HG03045 (cell line): Measurements from ENCODE around the gene TAF11.
"Not testable (repeated sequence)": the region's sequence is repeated elsewhere in the genome, so short reads cannot be mapped to it uniquely, and the experiment has no call there.

ENCODE experiments used
- ATAC-seq: cut with Tn5 transposase; IDR thresholded peaks from one replicate; pipeline ENCODE4 v1.9.1; 2021; ENCODE audit warnings: mild to moderate bottlenecking, moderate library complexity; ENCODE audit not compliant: unreplicated experiment

TAF11 gene

DNA sequence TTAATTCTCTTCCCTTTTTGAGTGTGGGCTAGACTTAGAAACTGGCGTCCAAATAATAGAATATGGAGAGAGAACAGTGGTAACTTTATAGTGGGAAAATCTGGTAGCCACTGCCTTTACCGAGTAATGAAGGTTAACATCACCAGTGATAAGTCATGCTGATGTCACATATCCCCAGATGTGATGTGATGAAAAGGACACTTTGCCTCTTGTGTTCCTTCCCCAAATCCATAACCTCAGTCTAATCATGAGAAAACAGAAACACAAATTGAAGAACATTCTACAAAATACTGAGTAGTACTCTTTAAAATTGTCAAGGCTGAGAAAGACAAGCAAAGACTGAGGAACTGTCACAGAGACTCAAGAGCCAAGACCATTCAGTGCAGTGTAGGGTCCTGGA lies 19.0 kb upstream of the TAF11 start:
- no peak for ATAC-seq

DNA sequence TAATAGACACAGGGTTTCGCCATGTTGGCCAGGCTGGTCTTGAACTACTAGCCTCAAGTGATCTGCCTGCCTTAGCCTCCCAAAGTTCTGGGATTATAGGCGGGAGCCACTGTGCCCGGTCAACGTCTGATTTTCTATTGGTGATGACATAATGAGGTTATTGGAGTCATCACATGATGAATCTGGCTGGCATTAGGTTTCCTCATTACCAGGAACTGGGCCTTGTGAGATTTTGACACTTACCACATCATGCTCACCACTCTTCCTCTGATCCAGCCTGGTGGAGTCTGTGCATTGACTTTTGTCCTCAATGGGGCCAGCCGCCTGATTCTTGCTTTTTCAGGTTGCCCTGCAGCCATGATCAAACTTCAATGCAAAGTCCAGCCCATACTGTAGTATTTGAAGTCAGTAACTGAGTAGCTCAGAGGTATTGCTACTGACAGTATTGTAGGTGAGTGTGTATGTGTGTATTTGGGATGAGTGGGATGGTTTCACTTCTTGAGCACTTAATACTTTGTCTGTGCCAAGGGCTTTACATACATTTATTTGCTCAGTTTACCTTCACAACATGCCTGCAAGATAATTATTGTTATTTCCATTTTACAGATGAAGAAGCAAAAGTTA lies 17.3 kb upstream of the TAF11 start:
- ATAC-seq: no peak

DNA sequence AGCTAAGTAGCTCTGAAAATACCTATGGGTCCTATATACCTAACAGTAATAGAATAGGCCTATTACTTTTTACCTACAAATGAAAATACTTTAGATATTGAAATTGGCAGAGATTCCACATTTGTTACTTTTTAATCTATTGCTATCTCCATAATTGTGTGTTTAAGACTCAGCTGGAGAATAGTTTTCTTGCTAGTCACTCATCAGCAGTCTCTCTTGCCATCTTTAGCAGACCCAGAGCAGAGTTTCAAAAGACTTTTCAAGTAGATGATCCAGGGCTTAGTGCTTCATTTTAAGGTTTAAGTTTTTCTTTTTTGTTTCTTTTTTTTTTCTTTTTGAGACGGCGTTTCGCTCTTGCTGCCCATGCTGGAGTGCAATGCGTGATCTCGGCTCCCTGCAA lies 14.1 kb upstream of the TAF11 start:
- ATAC-seq: no peak

DNA sequence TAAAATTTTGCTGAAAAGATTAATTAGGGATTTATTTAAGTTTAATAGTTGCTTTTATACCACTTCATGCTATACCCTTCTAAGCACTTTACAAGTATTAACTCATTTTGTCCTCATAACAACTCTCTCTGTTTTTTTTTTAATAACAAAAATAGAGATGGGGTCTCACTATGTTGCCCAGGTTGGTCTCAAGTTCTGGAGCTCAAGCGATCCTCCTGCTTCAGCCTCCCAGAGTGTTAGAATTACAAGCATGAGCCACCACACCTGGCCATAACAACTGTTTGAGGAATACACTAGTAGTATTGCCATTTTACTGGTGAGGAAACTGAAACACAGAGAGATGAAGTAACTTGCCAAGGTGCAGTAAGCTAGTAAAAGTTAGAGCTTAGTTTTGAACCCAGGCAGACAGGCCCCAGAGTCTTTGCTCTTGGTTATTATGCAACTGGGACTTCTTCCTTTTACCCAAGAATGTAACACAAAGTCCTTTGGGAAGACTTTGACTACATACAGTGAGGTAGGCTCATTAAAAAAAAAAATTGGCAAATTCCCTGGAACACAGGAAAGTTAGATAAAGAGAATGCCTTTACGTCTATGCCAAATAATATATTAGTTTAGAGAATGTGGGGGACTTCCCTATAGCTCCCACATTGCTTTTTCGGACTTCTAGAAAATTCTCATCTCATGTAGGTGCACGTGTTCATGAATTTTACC lies 12.6 kb upstream of the TAF11 start:
- no peak for ATAC-seq

DNA sequence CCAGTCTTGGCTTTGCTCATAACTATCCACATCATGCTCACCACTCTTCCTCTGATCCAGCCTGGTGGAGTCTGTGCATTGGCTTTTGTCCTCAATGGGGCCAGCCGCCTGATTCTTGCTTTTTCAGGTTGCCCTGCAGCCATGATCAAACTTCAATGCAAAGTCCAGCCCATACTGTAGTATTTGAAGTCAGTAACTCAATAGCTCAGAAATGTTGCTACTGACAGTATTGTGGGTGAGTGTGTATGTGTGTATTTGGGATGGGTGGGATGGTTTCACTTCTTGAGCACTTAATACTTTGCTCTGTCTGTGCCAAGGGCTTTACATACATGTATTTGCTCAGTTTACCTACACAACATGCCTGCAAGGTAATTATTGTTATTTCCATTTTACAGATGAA lies 11.9 kb upstream of the TAF11 start:
- not testable (repeated sequence) for ATAC-seq

DNA sequence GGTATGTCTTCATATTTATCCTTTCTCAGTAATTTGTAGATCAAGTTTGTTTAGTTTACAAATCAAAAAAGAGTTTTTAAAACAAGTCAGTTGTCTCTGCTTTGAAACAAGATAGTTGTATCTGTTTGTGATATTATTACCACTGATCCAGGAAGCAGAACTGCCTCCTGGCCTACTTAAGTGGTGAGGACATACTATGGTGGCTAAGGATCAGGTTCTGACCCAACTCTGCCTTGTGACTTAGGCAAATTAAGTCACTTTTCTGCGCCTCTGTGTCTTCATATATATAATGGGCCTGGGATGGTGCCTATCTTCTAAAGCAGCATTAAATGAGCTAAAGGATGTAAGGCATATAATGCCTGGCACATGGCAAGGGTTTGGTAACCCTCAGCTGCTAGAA lies 9.9 kb upstream of the TAF11 start:
- ATAC-seq: no peak

DNA sequence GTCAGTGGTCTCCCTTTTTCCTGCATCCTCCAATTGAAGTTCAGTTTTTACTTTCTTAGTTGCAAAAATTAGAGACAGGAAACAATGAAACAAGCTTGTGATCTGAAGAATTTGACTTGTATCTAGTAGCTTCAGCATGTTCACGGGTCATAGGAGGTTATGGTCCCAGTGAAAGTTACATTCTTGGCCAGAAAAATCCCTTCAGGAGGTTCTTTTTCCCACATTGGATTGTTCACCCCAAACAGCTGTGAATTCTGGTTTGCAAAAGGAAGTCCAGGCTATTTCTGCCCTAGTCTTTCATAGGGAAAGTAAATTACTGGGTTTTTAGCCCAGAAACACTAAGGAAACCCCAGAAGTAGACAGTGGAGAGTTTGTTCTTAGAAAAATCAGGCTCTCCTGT lies 9.3 kb upstream of the TAF11 start:
- ATAC-seq: no peak

DNA sequence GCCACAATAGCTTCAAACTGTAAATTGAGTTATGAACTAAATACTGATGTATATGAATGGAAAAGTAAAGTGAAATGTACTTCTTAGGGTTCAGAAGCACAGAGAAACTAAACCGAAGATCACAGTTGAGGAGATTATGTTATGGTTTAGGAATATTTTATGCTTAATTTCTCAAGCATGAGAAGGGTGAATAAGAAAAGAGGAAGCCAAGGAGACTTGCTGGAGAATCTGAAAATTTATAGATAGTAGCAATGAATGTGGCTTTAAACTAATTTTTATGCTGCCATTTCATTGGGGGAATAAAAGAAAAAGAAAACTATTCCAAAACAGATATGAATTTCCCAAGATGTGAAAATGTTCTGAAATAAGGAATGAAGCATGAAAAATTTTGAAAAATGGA lies 6.9 kb upstream of the TAF11 start:
- no peak for ATAC-seq

DNA sequence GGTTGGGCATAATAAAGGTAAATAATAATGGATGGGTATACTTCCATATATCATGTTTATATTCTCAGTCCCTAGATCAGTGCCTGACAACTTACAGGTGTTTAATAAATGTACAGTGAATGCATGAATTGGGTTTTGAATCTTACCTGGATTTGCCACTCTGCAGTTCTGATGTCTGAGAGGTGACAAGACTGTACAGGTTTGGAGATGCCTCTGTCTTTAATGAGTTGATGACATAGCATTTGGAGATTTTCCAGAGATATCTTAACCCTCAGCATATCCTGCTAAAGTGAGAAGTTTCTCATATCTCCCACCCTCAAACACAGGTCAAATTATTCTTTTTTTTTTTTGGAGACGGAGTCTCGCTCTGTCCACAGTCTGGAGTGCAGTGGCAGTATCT lies 3.5 kb upstream of the TAF11 start:
- ATAC-seq: no peak

DNA sequence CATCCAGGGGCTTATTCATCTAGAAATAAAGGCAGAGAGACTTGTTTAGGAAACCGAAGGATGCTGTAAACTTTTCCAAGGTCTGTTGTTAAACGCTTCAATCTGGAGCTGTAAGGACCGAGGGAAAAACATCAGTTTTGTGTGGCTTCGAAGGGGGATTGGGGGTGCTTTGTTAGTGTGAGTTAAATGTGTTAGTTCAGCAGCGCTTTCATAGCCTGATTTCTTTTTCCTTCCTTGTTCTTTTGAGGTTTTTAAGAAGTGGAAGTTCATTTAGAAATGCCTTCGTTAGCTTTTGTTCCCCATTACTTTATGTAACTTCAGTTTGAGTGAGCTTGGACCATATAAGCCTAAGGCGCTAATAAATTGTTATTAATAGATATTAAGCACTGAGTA lies 2.7 kb upstream of the TAF11 start:
- no peak for ATAC-seq

DNA sequence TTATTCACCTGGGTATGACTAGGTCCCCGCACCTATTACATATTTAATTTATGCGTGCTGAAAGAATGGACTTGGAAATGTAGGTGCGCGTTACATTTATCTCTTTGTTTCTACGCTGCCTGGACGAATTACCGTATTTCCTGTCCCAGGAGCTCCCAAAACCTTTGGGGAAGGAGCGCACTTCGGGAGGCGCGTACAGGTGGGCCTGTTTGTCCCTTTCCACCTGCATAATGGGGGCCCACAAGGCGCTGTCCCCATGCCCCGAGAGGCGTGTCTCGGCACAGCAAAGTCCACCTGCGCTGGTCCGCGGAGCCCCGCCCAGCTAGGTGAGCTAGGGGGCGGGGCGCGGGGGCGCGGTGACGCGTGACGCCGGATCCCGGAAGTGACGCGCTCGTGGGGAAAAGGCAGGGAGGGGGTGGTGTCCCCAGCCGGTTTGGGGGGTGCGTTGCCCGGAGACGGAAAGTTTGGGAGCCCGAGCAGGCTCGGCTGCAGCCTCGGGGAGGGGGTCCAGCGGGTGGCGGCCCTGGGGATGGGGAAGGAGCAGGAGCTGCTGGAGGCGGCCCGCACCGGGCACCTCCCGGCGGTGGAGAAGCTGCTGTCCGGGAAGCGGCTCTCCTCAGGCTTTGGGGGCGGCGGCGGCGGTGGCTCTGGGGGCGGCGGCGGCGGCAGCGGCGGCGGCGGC lies 1.2 kb upstream of the TAF11 start, which contains the start of gene ANKS1A:
ANKS1A (plus strand) TSS at position 382 of the 682 bp plus-strand sequence; CDS start at position 530, 148 bp downstream.
- peak; percentile 65 for ATAC-seq

DNA sequence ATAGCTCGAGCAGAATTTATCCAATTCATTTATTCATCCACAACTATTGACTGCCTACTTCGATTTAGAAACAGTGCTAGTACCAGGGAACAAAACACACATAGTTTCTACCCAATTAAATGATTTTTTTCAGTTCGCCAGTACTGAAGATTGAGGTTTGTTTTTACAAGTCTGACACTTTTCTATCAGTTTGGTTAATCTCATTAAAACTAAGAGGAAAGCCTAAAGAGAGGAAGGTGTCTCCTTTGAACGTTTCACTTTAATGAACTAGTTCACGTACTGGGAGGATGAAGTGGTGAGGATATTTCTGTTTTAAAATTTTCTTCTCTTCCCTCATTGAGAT lies 643 bp upstream of the TAF11 start:
- no peak for ATAC-seq

DNA sequence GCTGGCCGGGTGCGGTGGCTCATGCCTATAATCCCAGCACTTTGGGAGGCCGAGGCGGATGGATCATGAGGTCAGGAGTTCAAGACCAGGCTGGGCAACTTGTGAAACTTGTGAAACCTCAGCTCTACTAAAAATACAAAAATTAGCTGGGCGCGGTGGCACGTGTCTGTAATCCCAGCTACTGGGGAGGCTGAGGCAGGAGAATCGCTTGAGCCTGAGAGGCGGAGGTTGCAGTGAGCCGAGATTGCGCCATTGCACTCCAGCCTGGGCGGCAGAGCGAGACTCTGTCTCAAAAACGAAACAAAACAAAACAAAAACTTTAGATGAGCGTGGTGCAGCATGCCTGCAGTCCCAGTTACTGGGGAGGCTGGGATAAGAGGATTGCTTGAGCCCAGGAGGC lies 2.0 kb downstream of the TAF11 start:
- not testable (repeated sequence) for ATAC-seq

DNA sequence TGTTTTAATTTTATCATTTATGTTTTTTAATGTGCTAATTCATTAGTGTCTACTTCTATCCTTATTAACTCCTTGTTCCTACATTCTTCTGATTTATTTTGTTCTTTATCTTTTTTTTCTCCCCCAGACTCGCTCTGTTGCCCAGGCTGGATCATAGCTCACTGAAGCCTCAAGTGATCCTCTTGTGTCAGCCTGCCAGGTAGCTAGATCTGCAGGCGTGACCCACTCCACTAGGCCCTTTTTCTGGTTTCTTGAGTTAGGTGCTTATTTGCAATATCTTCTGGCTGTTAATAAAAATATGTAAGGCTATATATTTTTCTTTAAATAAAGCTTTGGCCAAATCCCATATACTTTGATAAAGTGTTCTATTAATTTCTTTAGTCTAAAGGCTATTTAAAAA lies 2.8 kb downstream of the TAF11 start:
- ATAC-seq: no peak

DNA sequence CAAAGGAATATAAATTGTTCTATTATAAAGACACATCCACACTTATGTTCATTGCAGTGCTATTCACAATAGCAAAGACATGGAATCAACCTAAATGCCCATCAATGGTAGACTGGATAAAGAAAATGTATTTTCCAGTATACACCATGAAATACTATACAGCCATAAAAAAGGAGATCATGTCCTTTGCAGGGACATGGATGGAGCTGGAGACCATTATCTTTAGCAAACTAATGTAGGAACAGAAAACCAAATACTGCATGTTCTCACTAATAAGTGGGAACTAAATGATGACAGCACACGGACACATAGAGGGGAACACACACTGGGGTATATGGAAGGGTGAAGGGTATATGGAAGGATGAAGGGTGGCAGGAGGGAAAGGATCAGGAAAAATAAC lies 3.8 kb downstream of the TAF11 start:
- not testable (repeated sequence) for ATAC-seq

DNA sequence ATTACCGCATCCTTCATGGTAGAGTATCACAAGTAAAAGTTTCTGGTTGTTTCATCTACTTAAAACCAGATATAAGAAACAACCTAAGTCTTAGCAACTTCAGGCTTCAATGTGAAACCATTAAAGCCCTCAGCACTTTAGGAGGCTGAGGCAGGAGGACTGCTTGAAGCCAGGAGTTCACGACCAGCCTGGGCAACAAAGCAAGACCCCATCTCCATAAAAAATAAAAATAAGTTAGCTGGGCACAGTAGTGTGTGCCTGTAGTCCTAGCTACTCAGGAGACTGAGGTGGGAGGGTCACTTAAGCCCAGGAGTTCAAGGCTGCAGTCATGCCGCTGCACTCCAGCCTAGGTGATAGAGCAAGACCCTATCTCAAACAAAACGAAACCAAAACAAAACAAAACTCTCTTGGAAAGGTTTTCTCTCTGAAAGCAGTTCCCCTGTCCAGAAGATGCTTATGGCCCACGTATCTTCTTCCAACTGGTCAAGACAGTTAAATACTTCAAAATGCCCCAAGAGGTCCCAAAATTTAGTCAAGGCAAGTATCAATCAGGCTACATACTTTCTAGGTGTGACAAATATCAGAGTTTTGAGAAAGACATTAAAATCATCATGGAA lies 9.9 kb downstream of the TAF11 start:
- no peak for ATAC-seq

DNA sequence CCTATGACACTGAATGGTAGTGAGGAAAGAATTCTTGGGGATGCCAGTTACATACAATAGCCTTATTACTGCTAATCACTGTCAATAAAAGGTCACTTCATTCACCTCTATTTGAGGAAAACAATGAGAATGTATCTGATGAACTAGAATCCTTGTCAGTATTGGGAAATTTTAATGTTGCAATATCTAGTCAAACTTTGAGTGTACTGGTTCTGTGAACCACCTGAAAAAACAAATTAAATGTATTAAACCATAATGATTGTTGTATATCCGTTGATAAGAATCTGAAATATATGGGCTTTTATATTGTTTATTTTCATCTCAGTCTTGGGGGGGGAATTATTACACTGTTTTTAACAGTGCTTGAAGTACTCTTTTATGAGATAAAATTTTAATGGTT lies 10.6 kb downstream of the TAF11 start:
- ATAC-seq: no peak

DNA sequence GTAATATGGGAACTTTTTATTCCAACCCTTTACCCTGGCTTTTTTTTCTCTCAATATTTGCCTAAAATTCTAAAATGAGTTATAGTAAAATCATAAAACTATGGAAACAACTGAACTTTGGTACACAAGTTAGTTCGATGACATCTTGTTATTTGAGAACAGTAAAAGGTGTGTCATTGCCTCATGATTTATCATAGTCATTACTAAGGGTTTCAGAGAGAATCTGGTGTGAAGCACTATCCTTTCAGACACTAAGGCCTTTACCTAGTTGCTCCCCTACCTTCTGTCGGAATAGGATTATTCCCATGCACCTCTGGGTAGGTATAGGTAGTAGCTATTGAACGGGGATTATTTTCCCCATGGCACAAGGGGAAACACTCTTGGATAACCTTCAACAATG lies 11.4 kb downstream of the TAF11 start:
- ATAC-seq: no peak

DNA sequence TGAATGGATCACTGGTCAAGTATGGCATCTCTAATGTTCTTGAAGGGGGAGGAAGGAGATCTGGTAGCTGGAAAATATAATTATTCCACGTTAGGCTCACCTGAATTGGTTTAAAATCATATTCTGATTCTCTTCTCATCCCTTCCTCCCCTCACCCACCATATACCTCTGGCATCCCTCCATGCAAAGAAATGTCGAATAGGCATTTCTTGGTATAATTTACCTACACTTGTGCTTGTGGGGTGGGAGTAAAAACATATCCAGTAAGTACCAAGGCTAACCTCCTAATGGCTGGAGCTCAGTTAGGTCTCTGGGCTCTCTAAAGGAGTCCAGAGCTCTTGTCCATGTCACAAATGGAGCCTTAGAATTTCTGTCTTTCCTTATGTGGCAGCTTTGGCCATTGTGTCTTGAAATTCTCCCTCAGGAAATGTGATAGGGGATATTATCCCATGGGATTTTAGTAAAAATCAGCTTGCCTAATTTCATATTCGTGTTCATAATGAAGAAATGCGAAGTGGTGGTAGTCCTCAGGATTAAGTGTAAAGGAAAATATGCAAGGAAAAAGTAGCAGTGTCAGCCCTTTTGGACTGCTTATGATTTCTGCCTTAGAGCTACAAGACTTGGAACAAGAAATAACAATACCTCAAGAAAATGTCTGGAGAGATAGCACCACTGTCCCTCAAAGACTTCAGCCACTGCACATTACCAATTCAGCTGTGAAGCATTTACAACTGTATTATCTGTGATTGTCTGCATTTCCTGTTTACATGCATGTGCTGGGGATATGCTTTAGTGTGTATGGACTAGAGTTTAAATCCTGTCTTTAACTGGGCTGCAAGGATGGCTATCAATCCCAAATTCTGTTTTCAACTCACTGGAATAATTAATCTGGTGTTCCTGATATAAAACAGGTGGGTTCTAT lies 12.3 kb downstream of the TAF11 start:
- ATAC-seq: no peak

DNA sequence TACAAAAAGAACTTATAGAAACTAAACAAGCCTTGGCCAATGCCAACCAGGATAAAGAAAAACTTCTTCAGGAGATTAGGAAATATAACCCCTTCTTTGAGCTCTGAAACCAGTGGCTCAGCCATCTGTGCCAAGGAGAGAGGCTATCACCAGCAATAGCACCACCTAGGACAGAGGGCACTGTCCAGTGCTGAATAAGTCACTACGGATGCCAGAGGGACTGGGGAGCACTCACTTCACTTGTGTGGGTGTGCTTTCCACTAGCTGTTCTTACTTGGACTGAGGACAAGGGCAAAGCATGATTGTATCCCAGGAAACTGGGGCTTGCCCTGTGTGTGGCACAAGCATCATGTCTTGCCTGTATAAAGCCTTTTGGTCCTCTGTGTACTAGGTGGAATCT lies 15.5 kb downstream of the TAF11 start:
- ATAC-seq: no peak

DNA sequence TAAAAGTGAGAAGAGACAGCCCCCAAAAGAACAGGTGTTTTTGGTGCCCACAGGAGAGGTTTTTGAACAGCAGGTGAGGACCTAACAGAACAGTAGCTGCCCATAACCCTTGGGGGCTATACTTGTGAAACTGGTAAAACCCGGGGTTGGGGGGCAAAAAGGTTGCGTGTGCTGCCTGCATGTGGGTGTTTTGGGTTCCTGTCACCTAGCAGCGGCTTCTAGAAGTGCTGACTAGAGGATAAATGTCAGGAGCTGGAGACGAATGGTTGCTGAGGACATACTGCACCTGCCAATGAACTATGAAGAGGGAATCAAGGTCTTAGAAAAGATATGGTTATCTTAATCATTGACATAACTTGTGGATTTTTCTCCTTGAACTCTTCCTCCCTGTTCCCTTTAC lies 16.0 kb downstream of the TAF11 start:
- no peak for ATAC-seq
